WTC11 (cell line): ENCODE measurements around the gene MESD. TPM values are rescaled to one million over a fixed set of nuclear protein-coding genes. Genes with fewer than 3 reads are reported as not detected.

Experiments
- ATAC-seq: fragments of 200-7000 bp; cut with Tn5 transposase; 2 replicates; pipeline ENCODE4 v1.10.0; 2021; ENCODE audit warnings: mild to moderate bottlenecking, moderate library complexity
- CTCF ChIA-PET: fragments of 300-600 bp; sonication (Branson Sonifier 250); formaldehyde crosslinking; loops from one replicate; lab custom pipeline; 2021; ENCODE audit warnings: antibody characterized with exemption; lab: Charles Lee
- POLR2A ChIA-PET: fragments of 350-600 bp; sonication (Branson Sonifier 250); formaldehyde crosslinking; loops from one replicate; lab custom pipeline; 2021; ENCODE audit warnings: antibody characterized with exemption; lab: Charles Lee
- DNase-seq: peaks from one replicate; pipeline ENCODE4 v3.0.0; 2021; ENCODE audit warnings: low spot score
- H3K27ac Mint-ChIP-seq: 2 replicates; pipeline ENCODE4 v1.8.0; 2021; ENCODE audit warnings: mixed read lengths
- H3K27me3 Mint-ChIP-seq: 2 replicates; pipeline ENCODE4 v1.8.0; 2021; ENCODE audit warnings: low read depth, mild to moderate bottlenecking, moderate library complexity, mixed read lengths
- H3K36me3 Mint-ChIP-seq: 2 replicates; pipeline ENCODE4 v1.8.0; 2021; ENCODE audit warnings: mixed read lengths
- H3K4me1 Mint-ChIP-seq: 2 replicates; pipeline ENCODE4 v1.8.0; 2022; ENCODE audit warnings: mixed read lengths
- H3K4me3 Mint-ChIP-seq: 2 replicates; pipeline ENCODE4 v1.8.0; 2021; ENCODE audit warnings: mild to moderate bottlenecking, moderate library complexity, mixed read lengths
- H3K9me3 Mint-ChIP-seq: 2 replicates; pipeline ENCODE4 v1.8.0; 2021; ENCODE audit warnings: mixed read lengths
- CBFB ChIP-seq: sonication (generic); formaldehyde crosslinking; IDR thresholded peaks from 2 replicates; pipeline ENCODE4 v1.8.1; 2022; ENCODE audit warnings: mild to moderate bottlenecking, low read depth, missing genetic modification reagents
- FOXP1 ChIP-seq: sonication (generic); formaldehyde crosslinking; IDR thresholded peaks from 2 replicates; pipeline ENCODE4 v1.8.0; 2022; ENCODE audit warnings: missing genetic modification reagents, mild to moderate bottlenecking, moderate library complexity, borderline replicate concordance
- GABPB1 ChIP-seq: sonication (generic); formaldehyde crosslinking; IDR thresholded peaks from 2 replicates; pipeline ENCODE4 v1.8.1; 2023; ENCODE audit warnings: mild to moderate bottlenecking, missing genetic modification reagents
- NFATC4 ChIP-seq: fragments of 250-450 bp; sonication (Bioruptor Pico); IDR thresholded peaks from 2 replicates; pipeline ENCODE4 v1.9.0; 2021; ENCODE audit warnings: mild to moderate bottlenecking
- NFE2L1 ChIP-seq: sonication (generic); formaldehyde crosslinking; IDR thresholded peaks from 2 replicates; pipeline ENCODE4 v1.8.1; 2023; ENCODE audit warnings: missing genetic modification reagents
- ZNF416 ChIP-seq: fragments of 250-450 bp; sonication (Bioruptor Pico); IDR thresholded peaks from 2 replicates; pipeline ENCODE4 v1.9.0; 2021; ENCODE audit warnings: mild to moderate bottlenecking, inconsistent platforms
- ZNF671 ChIP-seq: fragments of 250-450 bp; sonication (Bioruptor Pico); IDR thresholded peaks from 2 replicates; pipeline ENCODE4 v1.8.0; 2021; ENCODE audit warnings: mild to moderate bottlenecking
- total RNA-seq: library from RNA; stranded (reverse); gene quantifications from 3 replicates; pipeline ENCODE4 v1.2.3, GENCODE V29; 2021
- TF ChIP-seq, protein P1 (sequence below): sonication (generic); formaldehyde crosslinking; IDR thresholded peaks from 2 replicates; pipeline ENCODE4 v1.8.1; 2022; ENCODE audit warnings: mild to moderate bottlenecking, missing genetic modification reagents, moderate library complexity, borderline replicate concordance
- TF ChIP-seq, protein P2 (sequence below): sonication (generic); formaldehyde crosslinking; IDR thresholded peaks from 2 replicates; pipeline ENCODE4 v1.8.0; 2022; ENCODE audit warnings: mild to moderate bottlenecking, missing genetic modification reagents
- TF ChIP-seq, protein P3 (sequence below): sonication (generic); formaldehyde crosslinking; conservative IDR thresholded peaks from 2 replicates; pipeline ENCODE4 v1.8.1; 2023; ENCODE audit warnings: mild to moderate bottlenecking, low read depth, missing genetic modification reagents, moderate library complexity
- TF ChIP-seq, protein P4 (sequence below): sonication (generic); formaldehyde crosslinking; IDR thresholded peaks from 2 replicates; pipeline ENCODE4 v1.8.1; 2023; ENCODE audit warnings: mild to moderate bottlenecking, missing genetic modification reagents
- TF ChIP-seq, protein P5 (sequence below): fragments of 250-450 bp; sonication (Bioruptor Pico); IDR thresholded peaks from 2 replicates; pipeline ENCODE4 v1.9.0; 2021; ENCODE audit warnings: mild to moderate bottlenecking
- TF ChIP-seq, protein P6 (sequence below): sonication (generic); formaldehyde crosslinking; IDR thresholded peaks from 2 replicates; pipeline ENCODE4 v1.8.1; 2022; ENCODE audit warnings: low read depth, mild to moderate bottlenecking, moderate library complexity, missing genetic modification reagents, borderline replicate concordance
- TF ChIP-seq, protein P7 (sequence below): sonication (generic); formaldehyde crosslinking; IDR thresholded peaks from 2 replicates; pipeline ENCODE4 v1.8.1; 2023; ENCODE audit warnings: mild to moderate bottlenecking, missing genetic modification reagents, moderate library complexity
- TF ChIP-seq, protein P8 (sequence below): fragments of 250-450 bp; sonication (Bioruptor Pico); conservative IDR thresholded peaks from 2 replicates; pipeline ENCODE4 v1.9.0; 2021; ENCODE audit warnings: mild to moderate bottlenecking

Gene MESD
- total RNA-seq, 1 experiment from 2014 or later: 28.3 TPM

DNA sequence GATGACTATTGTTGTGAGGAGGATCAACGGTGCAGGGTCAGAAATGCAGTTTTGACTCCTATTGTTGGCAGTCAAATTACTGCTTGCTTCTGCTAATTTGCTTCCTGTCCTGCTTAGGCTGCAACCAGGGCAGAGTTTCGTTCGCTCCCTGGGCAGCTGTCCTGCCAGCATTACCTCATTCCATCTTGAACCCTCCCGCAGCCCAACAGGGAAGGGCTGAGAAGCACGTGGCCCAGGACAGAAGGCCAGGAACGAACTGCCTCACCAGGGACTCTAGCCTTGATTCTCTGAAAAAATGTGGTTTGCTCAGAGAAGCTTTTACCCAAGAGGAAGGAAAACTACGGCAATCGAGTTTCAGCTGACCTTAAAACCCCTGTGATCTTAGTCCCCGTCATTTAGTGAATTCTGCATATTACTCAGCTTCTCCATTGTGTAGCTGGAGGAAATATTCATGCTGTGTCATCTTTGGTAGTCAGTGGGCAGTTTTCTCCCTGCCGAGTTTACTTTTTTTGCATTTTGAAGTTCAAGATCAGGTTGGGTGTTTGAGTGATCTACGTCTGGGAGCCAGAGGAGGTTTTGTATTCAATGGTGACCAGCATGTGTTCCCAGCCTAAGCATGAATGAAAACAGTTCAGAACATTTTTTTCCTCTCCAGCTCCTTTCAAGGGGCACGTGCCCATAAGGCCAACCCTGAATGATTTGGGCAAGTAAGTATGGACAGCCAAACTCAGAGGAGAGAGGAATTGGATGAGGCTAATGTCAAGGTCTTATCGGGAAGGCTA, 34.1 kb upstream of the MESD start:
- no peaks in the 10 kb centered on the region for H3K36me3 Mint-ChIP-seq
- TF ChIP-seq, protein P1, sequence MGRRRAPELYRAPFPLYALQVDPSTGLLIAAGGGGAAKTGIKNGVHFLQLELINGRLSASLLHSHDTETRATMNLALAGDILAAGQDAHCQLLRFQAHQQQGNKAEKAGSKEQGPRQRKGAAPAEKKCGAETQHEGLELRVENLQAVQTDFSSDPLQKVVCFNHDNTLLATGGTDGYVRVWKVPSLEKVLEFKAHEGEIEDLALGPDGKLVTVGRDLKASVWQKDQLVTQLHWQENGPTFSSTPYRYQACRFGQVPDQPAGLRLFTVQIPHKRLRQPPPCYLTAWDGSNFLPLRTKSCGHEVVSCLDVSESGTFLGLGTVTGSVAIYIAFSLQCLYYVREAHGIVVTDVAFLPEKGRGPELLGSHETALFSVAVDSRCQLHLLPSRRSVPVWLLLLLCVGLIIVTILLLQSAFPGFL (CRISPR knock-in tag): no peak
- TF ChIP-seq, protein P2, sequence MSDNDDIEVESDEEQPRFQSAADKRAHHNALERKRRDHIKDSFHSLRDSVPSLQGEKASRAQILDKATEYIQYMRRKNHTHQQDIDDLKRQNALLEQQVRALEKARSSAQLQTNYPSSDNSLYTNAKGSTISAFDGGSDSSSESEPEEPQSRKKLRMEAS (CRISPR knock-in tag): peak; percentile 53; the same call in 1 of the 2 replicates
- POLR2A ChIA-PET: no interaction called here
- no peaks in the 10 kb centered on the region for H3K27me3 Mint-ChIP-seq
- H3K9me3 Mint-ChIP-seq: no peaks in the 10 kb centered on the region
- DNase-seq (no peak), ATAC-seq (peak; percentile 16; the same call in 1 of the 2 replicates)
- peaks cover 25% of the 10 kb centered on the region for H3K4me1 Mint-ChIP-seq
- H3K27ac Mint-ChIP-seq: peak overlapping the region; percentile 45
- CTCF ChIA-PET: interaction anchor here (1.5 kb wide), 1 partner anchor 243 kb away, joined by 8 read pairs; no protein-coding TSS in a partner anchor
- H3K4me3 Mint-ChIP-seq: no peak overlapping the region

DNA sequence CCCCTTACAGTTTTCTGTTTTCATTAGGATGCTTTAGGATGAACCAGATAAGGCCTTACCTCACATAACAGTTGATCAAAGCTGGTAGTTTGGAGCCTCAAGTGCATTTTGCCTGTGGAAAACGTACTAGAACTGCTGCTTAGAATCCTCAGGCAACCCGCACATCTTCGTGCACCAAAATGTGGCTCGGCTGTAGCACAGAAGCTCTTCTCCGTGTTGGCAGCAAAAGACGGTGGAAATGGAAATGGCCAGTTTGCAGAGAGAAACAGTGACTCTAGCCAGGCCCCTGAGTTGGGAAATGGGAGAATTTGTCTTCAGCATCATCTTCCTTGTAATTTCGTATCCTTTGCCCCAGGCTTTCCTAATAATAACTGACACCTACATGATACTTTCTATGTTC, 31.7 kb upstream of the MESD start:
- Mint-ChIP-seq H3K4me3 (no peak overlapping the region), H3K27ac (no peak overlapping the region), H3K4me1 (peaks cover 21% of the 10 kb centered on the region), H3K36me3 (no peaks in the 10 kb centered on the region), H3K27me3 (no peaks in the 10 kb centered on the region), H3K9me3 (no peaks in the 10 kb centered on the region)
- no peak for DNase-seq
- no peak for ATAC-seq
- ChIA-PET CTCF (interaction anchor here (1.2 kb wide), 1 partner anchor 245 kb away, joined by 4 read pairs; no protein-coding TSS in a partner anchor), POLR2A (no interaction called here)
- TF ChIP-seq, protein P3, sequence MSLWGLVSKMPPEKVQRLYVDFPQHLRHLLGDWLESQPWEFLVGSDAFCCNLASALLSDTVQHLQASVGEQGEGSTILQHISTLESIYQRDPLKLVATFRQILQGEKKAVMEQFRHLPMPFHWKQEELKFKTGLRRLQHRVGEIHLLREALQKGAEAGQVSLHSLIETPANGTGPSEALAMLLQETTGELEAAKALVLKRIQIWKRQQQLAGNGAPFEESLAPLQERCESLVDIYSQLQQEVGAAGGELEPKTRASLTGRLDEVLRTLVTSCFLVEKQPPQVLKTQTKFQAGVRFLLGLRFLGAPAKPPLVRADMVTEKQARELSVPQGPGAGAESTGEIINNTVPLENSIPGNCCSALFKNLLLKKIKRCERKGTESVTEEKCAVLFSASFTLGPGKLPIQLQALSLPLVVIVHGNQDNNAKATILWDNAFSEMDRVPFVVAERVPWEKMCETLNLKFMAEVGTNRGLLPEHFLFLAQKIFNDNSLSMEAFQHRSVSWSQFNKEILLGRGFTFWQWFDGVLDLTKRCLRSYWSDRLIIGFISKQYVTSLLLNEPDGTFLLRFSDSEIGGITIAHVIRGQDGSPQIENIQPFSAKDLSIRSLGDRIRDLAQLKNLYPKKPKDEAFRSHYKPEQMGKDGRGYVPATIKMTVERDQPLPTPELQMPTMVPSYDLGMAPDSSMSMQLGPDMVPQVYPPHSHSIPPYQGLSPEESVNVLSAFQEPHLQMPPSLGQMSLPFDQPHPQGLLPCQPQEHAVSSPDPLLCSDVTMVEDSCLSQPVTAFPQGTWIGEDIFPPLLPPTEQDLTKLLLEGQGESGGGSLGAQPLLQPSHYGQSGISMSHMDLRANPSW (CRISPR knock-in tag): no peak
- TF ChIP-seq GABPB1 (CRISPR knock-in tag): no peak
- no peak for TF ChIP-seq FOXP1 (CRISPR knock-in tag)
- TF ChIP-seq, protein P4, sequence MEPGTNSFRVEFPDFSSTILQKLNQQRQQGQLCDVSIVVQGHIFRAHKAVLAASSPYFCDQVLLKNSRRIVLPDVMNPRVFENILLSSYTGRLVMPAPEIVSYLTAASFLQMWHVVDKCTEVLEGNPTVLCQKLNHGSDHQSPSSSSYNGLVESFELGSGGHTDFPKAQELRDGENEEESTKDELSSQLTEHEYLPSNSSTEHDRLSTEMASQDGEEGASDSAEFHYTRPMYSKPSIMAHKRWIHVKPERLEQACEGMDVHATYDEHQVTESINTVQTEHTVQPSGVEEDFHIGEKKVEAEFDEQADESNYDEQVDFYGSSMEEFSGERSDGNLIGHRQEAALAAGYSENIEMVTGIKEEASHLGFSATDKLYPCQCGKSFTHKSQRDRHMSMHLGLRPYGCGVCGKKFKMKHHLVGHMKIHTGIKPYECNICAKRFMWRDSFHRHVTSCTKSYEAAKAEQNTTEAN (CRISPR knock-in tag): no peak
- TF ChIP-seq NFE2L1 (CRISPR knock-in tag): no peak
- TF ChIP-seq, protein P5, sequence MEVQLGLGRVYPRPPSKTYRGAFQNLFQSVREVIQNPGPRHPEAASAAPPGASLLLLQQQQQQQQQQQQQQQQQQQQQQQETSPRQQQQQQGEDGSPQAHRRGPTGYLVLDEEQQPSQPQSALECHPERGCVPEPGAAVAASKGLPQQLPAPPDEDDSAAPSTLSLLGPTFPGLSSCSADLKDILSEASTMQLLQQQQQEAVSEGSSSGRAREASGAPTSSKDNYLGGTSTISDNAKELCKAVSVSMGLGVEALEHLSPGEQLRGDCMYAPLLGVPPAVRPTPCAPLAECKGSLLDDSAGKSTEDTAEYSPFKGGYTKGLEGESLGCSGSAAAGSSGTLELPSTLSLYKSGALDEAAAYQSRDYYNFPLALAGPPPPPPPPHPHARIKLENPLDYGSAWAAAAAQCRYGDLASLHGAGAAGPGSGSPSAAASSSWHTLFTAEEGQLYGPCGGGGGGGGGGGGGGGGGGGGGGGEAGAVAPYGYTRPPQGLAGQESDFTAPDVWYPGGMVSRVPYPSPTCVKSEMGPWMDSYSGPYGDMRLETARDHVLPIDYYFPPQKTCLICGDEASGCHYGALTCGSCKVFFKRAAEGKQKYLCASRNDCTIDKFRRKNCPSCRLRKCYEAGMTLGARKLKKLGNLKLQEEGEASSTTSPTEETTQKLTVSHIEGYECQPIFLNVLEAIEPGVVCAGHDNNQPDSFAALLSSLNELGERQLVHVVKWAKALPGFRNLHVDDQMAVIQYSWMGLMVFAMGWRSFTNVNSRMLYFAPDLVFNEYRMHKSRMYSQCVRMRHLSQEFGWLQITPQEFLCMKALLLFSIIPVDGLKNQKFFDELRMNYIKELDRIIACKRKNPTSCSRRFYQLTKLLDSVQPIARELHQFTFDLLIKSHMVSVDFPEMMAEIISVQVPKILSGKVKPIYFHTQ (CRISPR knock-in tag): no peak
- TF ChIP-seq CBFB (CRISPR knock-in tag): no peak
- no peak for TF ChIP-seq ZNF671 (CRISPR knock-in tag)
- TF ChIP-seq ZNF416 (CRISPR knock-in tag): no peak
- TF ChIP-seq NFATC4 (CRISPR knock-in tag): no peak

DNA sequence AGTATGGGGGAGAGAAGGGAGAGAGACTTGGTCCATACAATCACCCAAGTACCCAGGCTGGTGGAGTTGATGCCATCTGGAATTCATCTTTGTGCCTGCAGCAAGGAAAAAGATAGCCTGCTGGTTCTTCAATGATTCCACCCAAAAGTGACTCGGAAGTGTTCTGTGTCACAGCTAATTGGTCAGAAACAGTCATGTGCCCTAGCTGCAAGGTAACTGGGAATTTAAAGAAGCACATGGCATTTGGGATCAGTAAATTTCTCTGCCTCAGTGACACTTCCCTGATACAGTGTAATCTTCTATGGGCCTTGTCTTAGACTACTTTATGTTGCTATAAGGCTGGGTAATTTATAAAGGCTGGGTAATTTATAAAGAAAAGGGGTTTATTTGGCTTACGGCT, 28.6 kb upstream of the MESD start:
- no peak overlapping the region for H3K4me3 Mint-ChIP-seq
- H3K36me3 Mint-ChIP-seq: no peaks in the 10 kb centered on the region
- H3K4me1 Mint-ChIP-seq: peaks cover 1% of the 10 kb centered on the region; the same call in 1 of the 2 replicates
- no peak for DNase-seq
- TF ChIP-seq, protein P6, sequence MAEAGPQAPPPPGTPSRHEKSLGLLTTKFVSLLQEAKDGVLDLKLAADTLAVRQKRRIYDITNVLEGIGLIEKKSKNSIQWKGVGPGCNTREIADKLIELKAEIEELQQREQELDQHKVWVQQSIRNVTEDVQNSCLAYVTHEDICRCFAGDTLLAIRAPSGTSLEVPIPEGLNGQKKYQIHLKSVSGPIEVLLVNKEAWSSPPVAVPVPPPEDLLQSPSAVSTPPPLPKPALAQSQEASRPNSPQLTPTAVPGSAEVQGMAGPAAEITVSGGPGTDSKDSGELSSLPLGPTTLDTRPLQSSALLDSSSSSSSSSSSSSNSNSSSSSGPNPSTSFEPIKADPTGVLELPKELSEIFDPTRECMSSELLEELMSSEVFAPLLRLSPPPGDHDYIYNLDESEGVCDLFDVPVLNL (CRISPR knock-in tag): no peak
- TF ChIP-seq, protein P7, sequence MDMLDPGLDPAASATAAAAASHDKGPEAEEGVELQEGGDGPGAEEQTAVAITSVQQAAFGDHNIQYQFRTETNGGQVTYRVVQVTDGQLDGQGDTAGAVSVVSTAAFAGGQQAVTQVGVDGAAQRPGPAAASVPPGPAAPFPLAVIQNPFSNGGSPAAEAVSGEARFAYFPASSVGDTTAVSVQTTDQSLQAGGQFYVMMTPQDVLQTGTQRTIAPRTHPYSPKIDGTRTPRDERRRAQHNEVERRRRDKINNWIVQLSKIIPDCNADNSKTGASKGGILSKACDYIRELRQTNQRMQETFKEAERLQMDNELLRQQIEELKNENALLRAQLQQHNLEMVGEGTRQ (CRISPR knock-in tag): peak; percentile 50; the same call in 1 of the 2 replicates
- TF ChIP-seq, protein P8, sequence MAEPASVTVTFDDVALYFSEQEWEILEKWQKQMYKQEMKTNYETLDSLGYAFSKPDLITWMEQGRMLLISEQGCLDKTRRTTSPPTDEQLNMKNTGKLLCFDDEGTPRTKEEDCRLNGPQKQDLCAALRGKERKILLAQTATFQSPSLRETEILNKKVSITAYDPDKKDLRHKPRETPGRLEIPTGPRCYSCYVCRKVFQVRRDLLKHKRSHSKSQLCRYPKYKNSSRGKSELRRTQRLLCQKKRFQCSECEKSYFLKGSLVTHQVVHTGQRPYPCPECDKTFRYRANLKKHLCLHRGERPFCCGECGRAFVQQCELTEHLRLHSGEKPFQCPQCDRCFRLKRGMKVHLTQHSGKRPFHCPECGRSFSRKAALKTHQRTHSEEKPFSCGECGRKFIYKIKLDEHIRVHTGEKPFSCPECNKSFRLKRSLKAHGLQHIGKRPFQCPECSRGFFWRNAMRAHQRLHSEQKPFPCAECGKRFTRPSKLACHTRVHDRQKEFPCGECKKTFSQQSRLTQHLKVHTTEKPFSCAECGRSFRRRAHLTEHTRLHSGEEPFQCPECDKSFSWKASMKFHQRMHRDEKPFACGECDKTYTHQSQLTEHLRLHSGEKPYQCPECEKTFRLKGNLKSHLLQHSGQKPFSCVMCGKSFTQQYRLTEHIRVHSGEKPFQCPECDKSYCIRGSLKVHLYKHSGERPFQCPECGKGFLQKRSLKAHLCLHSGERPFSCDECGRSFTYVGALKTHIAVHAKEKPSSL (CRISPR knock-in tag): no peak
- H3K27ac Mint-ChIP-seq: no peak overlapping the region
- H3K27me3 Mint-ChIP-seq: no peaks in the 10 kb centered on the region
- no peak for ATAC-seq
- ChIA-PET CTCF (interaction anchor here (1.2 kb wide), 1 partner anchor 248 kb away, joined by 6 read pairs; no protein-coding TSS in a partner anchor), POLR2A (no interaction called here)
- H3K9me3 Mint-ChIP-seq: no peaks in the 10 kb centered on the region
